ENCODE results near the gene GPATCH2L. TPM values are rescaled to one million over a fixed set of nuclear protein-coding genes. Genes with fewer than 3 reads are reported as not detected.

GPATCH2L gene
- polyA plus RNA-seq, 1 donor (not counting 4 experiments of a cell fraction or from before 2014, with no cell fraction given), result 28.8 TPM

- dilution Hi-C loops (cut with MboI; ENCODE audit: extremely low pct_ligation_motif_present, low sequenced_read_pairs), result no loop called here
- no peak overlapping the region for H2AFZ ChIP-seq (ENCODE audit: control insufficient read depth, low read length)
Observed at GRCh38 chr14:76115010-76115422, 36.7 kb upstream of the GPATCH2L start.

GRCh38 chr14:76117789-76118484, 33.8 kb upstream of the GPATCH2L start:
- Histone ChIP-seq H3K9ac (ENCODE audit: control insufficient read depth, extremely low read depth, insufficient read depth, low read length) (no peak overlapping the region), H2AFZ (ENCODE audit: control insufficient read depth, low read length) (no peak overlapping the region), H3K36me3 (ENCODE audit: control insufficient read depth in 2 of 2, extremely low read depth in 1 of 2, insufficient read depth in 2 of 2, low read length in 2 of 2) (no peaks in the 10 kb centered on the region), H3K4me1 (ENCODE audit: control insufficient read depth, extremely low read depth, insufficient read depth, low read length) (no peaks in the 10 kb centered on the region), H3K27ac (ENCODE audit: control insufficient read depth, insufficient read depth, low read length) (no peak overlapping the region), H3K9me3 (ENCODE audit: control insufficient read depth, low read depth, low read length) (no peaks in the 10 kb centered on the region), H3K4me3 (ENCODE audit: control insufficient read depth in 2 of 3, extremely low read depth in 1 of 3, insufficient read depth in 2 of 3, low read depth in 1 of 3, low read length in 3 of 3) (no peak overlapping the region), H3K4me2 (ENCODE audit: control insufficient read depth, extremely low read depth, insufficient read depth, low read depth, low read length) (no peak overlapping the region), H4K20me1 (ENCODE audit: control insufficient read depth, extremely low read depth, insufficient read depth, low read length) (no peaks in the 10 kb centered on the region), H3K79me2 (ENCODE audit: control insufficient read depth, insufficient read depth, low read length) (no peaks in the 10 kb centered on the region), H3K27me3 (ENCODE audit: control insufficient read depth, extremely low read depth, insufficient read depth, low read length) (peaks cover 9% of the 10 kb centered on the region), H3K9me1 (ENCODE audit: control insufficient read depth, extremely low read depth, insufficient read depth, low read length) (no peaks in the 10 kb centered on the region)
- dilution Hi-C loops (cut with MboI; ENCODE audit: extremely low pct_ligation_motif_present, low sequenced_read_pairs), result no loop called here
- no peak for FAIRE-seq
- TF ChIP-seq EZH2 (IDR thresholded peaks at IDR 0.05; ENCODE audit: low read length), result no peak
- no peak for TF ChIP-seq CTCF (optimal IDR thresholded peaks at IDR 0.05 in 1 of 3, IDR thresholded peaks at IDR 0.05 in 1 of 3, conservative IDR thresholded peaks at IDR 0.05 in 1 of 3; ENCODE audit: extremely low read depth in 1 of 3, insufficient read depth in 2 of 3, low read length in 3 of 3)
- no peak for DNase-seq (ENCODE audit: low read depth, low spot score)

More at GRCh38 chr14:76115010-76115422, 36.7 kb upstream of the GPATCH2L start:
- FAIRE-seq, result no peak
- no peaks in the 10 kb centered on the region for H3K36me3 ChIP-seq (ENCODE audit: control insufficient read depth in 2 of 2, extremely low read depth in 1 of 2, insufficient read depth in 2 of 2, low read length in 2 of 2)
- H3K79me2 ChIP-seq (ENCODE audit: control insufficient read depth, insufficient read depth, low read length), result no peaks in the 10 kb centered on the region
- H3K27ac ChIP-seq (ENCODE audit: control insufficient read depth, insufficient read depth, low read length), result no peak overlapping the region
- no peaks in the 10 kb centered on the region for H3K4me1 ChIP-seq (ENCODE audit: control insufficient read depth, extremely low read depth, insufficient read depth, low read length)
- peaks cover 12% of the 10 kb centered on the region for H3K27me3 ChIP-seq (ENCODE audit: control insufficient read depth, extremely low read depth, insufficient read depth, low read length)
- H3K4me2 ChIP-seq (ENCODE audit: control insufficient read depth, extremely low read depth, insufficient read depth, low read depth, low read length), result no peak overlapping the region
- TF ChIP-seq CTCF (optimal IDR thresholded peaks at IDR 0.05 in 1 of 3, IDR thresholded peaks at IDR 0.05 in 1 of 3, conservative IDR thresholded peaks at IDR 0.05 in 1 of 3; ENCODE audit: extremely low read depth in 1 of 3, insufficient read depth in 2 of 3, low read length in 3 of 3) (no peak), EZH2 (IDR thresholded peaks at IDR 0.05; ENCODE audit: low read length) (no peak)
- H3K4me3 ChIP-seq (ENCODE audit: control insufficient read depth in 2 of 3, extremely low read depth in 1 of 3, insufficient read depth in 2 of 3, low read depth in 1 of 3, low read length in 3 of 3), result no peak overlapping the region
- H3K9ac ChIP-seq (ENCODE audit: control insufficient read depth, extremely low read depth, insufficient read depth, low read length), result no peak overlapping the region
- no peaks in the 10 kb centered on the region for H4K20me1 ChIP-seq (ENCODE audit: control insufficient read depth, extremely low read depth, insufficient read depth, low read length)
- no peak for DNase-seq (ENCODE audit: low read depth, low spot score)
- H3K9me3 ChIP-seq (ENCODE audit: control insufficient read depth, low read depth, low read length), result no peaks in the 10 kb centered on the region
- no peaks in the 10 kb centered on the region for H3K9me1 ChIP-seq (ENCODE audit: control insufficient read depth, extremely low read depth, insufficient read depth, low read length)
